B cell (primary cell): Measurements from ENCODE around the gene NUP42. TPM values are rescaled to one million over a fixed set of nuclear protein-coding genes. Genes with fewer than 3 reads are reported as not detected.

Source experiments
- ATAC-seq: fragments of 200-7000 bp; cut with Tn5 transposase; one replicate; pipeline ENCODE4 v1.10.0; 2021; ENCODE audit warnings: low read depth, mild to moderate bottlenecking, moderate number of reproducible peaks, moderate library complexity
- CTCF ChIA-PET: fragments of 350-600 bp; sonication (Branson Sonifier 250); formaldehyde crosslinking; loops from one replicate; lab custom pipeline; 2021; ENCODE audit warnings: antibody characterized with exemption, inconsistent platforms; lab: Charles Lee
- POLR2A ChIA-PET: fragments of 350-600 bp; sonication (Branson Sonifier 250); formaldehyde crosslinking; loops from one replicate; lab custom pipeline; 2021; ENCODE audit warnings: antibody characterized with exemption; lab: Charles Lee
- DNase-seq: peaks from one replicate; pipeline ENCODE4 v3.0.0; 2013
- H2AFZ ChIP-seq: 2 replicates; pipeline ENCODE4 v1.6.1; 2012; ENCODE audit warnings: mild to moderate bottlenecking, low read depth, low read length; ENCODE audit not compliant: insufficient read depth, poor library complexity, severe bottlenecking
- H3K27ac ChIP-seq, 2 donors: 1 replicate in 1 of 2; 2 replicates in 1 of 2; pipeline ENCODE4 v1.5.1; 2012 to 2013; ENCODE audit warnings: low read length in 2 of 2, mild to moderate bottlenecking in 2 of 2, moderate library complexity in 1 of 2
- H3K27me3 ChIP-seq, 4 experiments: fragments of 200-600 bp in 1 of 4; sonication (generic) in 1 of 4; replicated peaks in 1 of 4; 1 replicate in 2 of 4; 2 replicates in 2 of 4; pipeline versions ENCODE4 v1.6.1 to v1.7.0; 2013 to 2016; ENCODE audit warnings: low read length in 3 of 4, mild to moderate bottlenecking in 2 of 4, mixed read lengths in 1 of 4, moderate library complexity in 1 of 4; ENCODE audit not compliant: insufficient read depth in 4 of 4, control insufficient read depth in 3 of 4; ENCODE audit errors: control extremely low read depth in 1 of 4
- H3K36me3 ChIP-seq, 2 experiments: replicated peaks in 1 of 2; 1 replicate in 1 of 2; 2 replicates in 1 of 2; pipeline versions ENCODE4 v1.6.1 to v1.7.1; 2013; ENCODE audit warnings: low read length in 1 of 2; ENCODE audit not compliant: insufficient read depth in 2 of 2, control insufficient read depth in 1 of 2; ENCODE audit errors: control extremely low read depth in 1 of 2, extremely low read depth in 1 of 2
- H3K4me1 ChIP-seq, 2 donors: fragments of 200-600 bp in 1 of 2; sonication (generic) in 1 of 2; 1 replicate in 1 of 2; 2 replicates in 1 of 2; pipeline versions ENCODE4 v1.5.1 to v1.6.1; 2013 to 2017; ENCODE audit warnings: low read length in 2 of 2; ENCODE audit not compliant: control insufficient read depth in 2 of 2, insufficient read depth in 2 of 2
- H3K4me2 ChIP-seq: replicated peaks from 2 replicates; pipeline ENCODE3; 2012; ENCODE audit warnings: mild to moderate bottlenecking, low read depth, low read length; ENCODE audit not compliant: poor library complexity, severe bottlenecking
- H3K4me3 ChIP-seq, 5 experiments: fragments of 200-600 bp in 1 of 5; sonication (generic) in 1 of 5; 1 replicate in 3 of 5; 2 replicates in 2 of 5; pipeline versions ENCODE4 v1.5.1 to v1.7.0; 2011 to 2016; ENCODE audit warnings: low read length in 4 of 5, mild to moderate bottlenecking in 4 of 5, low read depth in 2 of 5, control low read depth in 1 of 5, moderate library complexity in 1 of 5; ENCODE audit not compliant: insufficient read depth in 1 of 5; ENCODE audit errors: control extremely low read depth in 1 of 5, extremely low read depth in 1 of 5
- H3K79me2 ChIP-seq: fragments of 200-600 bp; sonication (generic); one replicate; pipeline ENCODE4 v1.6.0; 2016; ENCODE audit warnings: low read length; ENCODE audit not compliant: control insufficient read depth, insufficient read depth
- H3K9ac ChIP-seq: fragments of 200-600 bp; sonication (generic); 2 replicates; pipeline ENCODE4 v1.6.1; 2017; ENCODE audit warnings: mild to moderate bottlenecking, low read length, moderate library complexity
- H3K9me3 ChIP-seq, 3 donors: one replicate each; pipeline versions ENCODE4 v1.6.1 to v1.7.1; 2013; ENCODE audit warnings: low read length in 2 of 3; ENCODE audit not compliant: control insufficient read depth in 2 of 3, insufficient read depth in 1 of 3; ENCODE audit errors: control extremely low read depth in 1 of 3
- H4K20me1 ChIP-seq: 2 replicates; pipeline ENCODE4 v1.6.0; 2012; ENCODE audit warnings: mild to moderate bottlenecking, low read length; ENCODE audit not compliant: insufficient read depth, control insufficient read depth, poor library complexity, severe bottlenecking
- H3K27ac Mint-ChIP-seq: one replicate; pipeline ENCODE4 v1.8.0; 2021; ENCODE audit warnings: mixed read lengths
- H3K27me3 Mint-ChIP-seq: one replicate; pipeline ENCODE4 v1.8.0; 2021; ENCODE audit warnings: mixed read lengths
- H3K4me1 Mint-ChIP-seq: one replicate; pipeline ENCODE4 v1.8.0; 2021; ENCODE audit warnings: mixed read lengths
- H3K4me3 Mint-ChIP-seq: one replicate; pipeline ENCODE4 v1.8.0; 2021; ENCODE audit warnings: mixed read lengths
- H3K9me3 Mint-ChIP-seq: one replicate; pipeline ENCODE4 v1.8.0; 2022; ENCODE audit warnings: mixed read lengths; ENCODE audit not compliant: insufficient read depth
- CTCF ChIP-seq: fragments of 200-600 bp; IDR thresholded peaks from one replicate; pipeline ENCODE4 v1.8.0; 2022; ENCODE audit warnings: antibody characterized with exemption, mild to moderate bottlenecking
- EZH2 ChIP-seq: IDR thresholded peaks from 2 replicates; pipeline ENCODE4 v1.6.1; 2012; ENCODE audit warnings: borderline replicate concordance, low read depth, mild to moderate bottlenecking, moderate library complexity, low read length; ENCODE audit not compliant: insufficient read depth, poor library complexity, severe bottlenecking
- WGBS: methylation state at CpG from one replicate; pipeline ENCODE4 v1.1.5; 2013; ENCODE audit warnings: missing lambda C conversion rate; ENCODE audit not compliant: insufficient coverage; 5-methylcytosine and 5-hydroxymethylcytosine counted together
- intact Hi-C: fragments of 100-400 bp; cut with micrococcal nuclease; formaldehyde crosslinking; loops from one replicate; pipeline ENCODE4 v1.10.0; 2022
- polyA plus RNA-seq: library from polyadenylated mRNA; depleted of rRNA; stranded (reverse); fragments of >200 nt; gene quantifications from 2 replicates; pipeline ENCODE4 v1.2.3, GENCODE V29; 2012
- total RNA-seq, 2 donors: library from RNA; stranded (reverse); fragments of 120-200 nt in 1 of 2; gene quantifications; 1 replicate in 1 of 2; 2 replicates in 1 of 2; pipeline versions ENCODE4 v1.2.3 to v1.2.4, GENCODE V29; 2013 to 2022

NUP42 gene
- total and polyA plus RNA-seq, 2 donors (not counting 1 experiment from before 2014, with no cell fraction given), result 38.1 to 49.2 TPM

- peaks cover 0 to 48% (median 22%) of the 10 kb centered on the region in 4 experiments for H3K27me3 ChIP-seq
- H3K4me3 ChIP-seq, result peak overlapping the region in 4 of 5 experiments; percentile 20 to 42 (median 37)
- peak overlapping the region; percentile 63 for H2AFZ ChIP-seq
- CTCF ChIA-PET, result interaction anchor here (0.9 kb wide), 1 partner anchor 23 kb away, joined by 3 read pairs; no protein-coding TSS in a partner anchor
- Mint-ChIP-seq H3K27me3 (peaks cover 69% of the 10 kb centered on the region), H3K9me3 (peaks cover 2% of the 10 kb centered on the region), H3K4me1 (peaks cover 8% of the 10 kb centered on the region), H3K4me3 (peak overlapping the region; percentile 63), H3K27ac (no peak overlapping the region)
- peak overlapping the region; percentile 45 for H3K9ac ChIP-seq
- intact Hi-C loops, result no loop called here
- H3K9me3 ChIP-seq, result peaks cover 0 to 9% (median 6%) of the 10 kb centered on the region in 3 donors
- ATAC-seq, result peak; percentile 14
- peak overlapping the region; percentile 73 for H3K4me2 ChIP-seq
- peaks cover 12% of the 10 kb centered on the region in 2 donors for H3K4me1 ChIP-seq
- H4K20me1 ChIP-seq, result no peaks in the 10 kb centered on the region
- 9% methylated on average over 47 of the region's 53 CpGs for WGBS
- POLR2A ChIA-PET, result no interaction called here
- DNase-seq, result peak; percentile 54
- H3K27ac ChIP-seq, result no peak overlapping the region
- H3K36me3 ChIP-seq, result no peaks in the 10 kb centered on the region
- TF ChIP-seq CTCF (no peak), EZH2 (no peak)
- no peaks in the 10 kb centered on the region for H3K79me2 ChIP-seq
Measured at GRCh38 chr7:23247603-23248335, 65.9 kb downstream of the NUP42 start.

GRCh38 chr7:23249486-23249885, 67.6 kb downstream of the NUP42 start:
- Mint-ChIP-seq H3K27me3 (peaks cover 69% of the 10 kb centered on the region), H3K27ac (no peak overlapping the region), H3K9me3 (peaks cover 2% of the 10 kb centered on the region), H3K4me3 (no peak overlapping the region), H3K4me1 (peaks cover 8% of the 10 kb centered on the region)
- peaks cover 0 to 9% (median 6%) of the 10 kb centered on the region in 3 donors for H3K9me3 ChIP-seq
- ATAC-seq (no peak), DNase-seq (no peak)
- no peak for TF ChIP-seq EZH2
- TF ChIP-seq CTCF, result no peak
- H3K36me3 ChIP-seq, result no peaks in the 10 kb centered on the region
- H3K4me3 ChIP-seq, result no peak overlapping the region
- no peaks in the 10 kb centered on the region for H4K20me1 ChIP-seq
- H2AFZ ChIP-seq, result no peak overlapping the region
- H3K27ac ChIP-seq, result no peak overlapping the region
- no peaks in the 10 kb centered on the region for H3K79me2 ChIP-seq
- H3K4me1 ChIP-seq, result peaks cover 12% of the 10 kb centered on the region in 2 donors
- CTCF ChIA-PET, result no interaction called here
- no peak overlapping the region for H3K4me2 ChIP-seq
- POLR2A ChIA-PET, result interaction anchor here (0.7 kb wide), 1 partner anchor 1337 kb away, joined by 5 read pairs; no protein-coding TSS in a partner anchor
- peaks cover 0 to 48% (median 22%) of the 10 kb centered on the region in 4 experiments for H3K27me3 ChIP-seq
- intact Hi-C loops, result no loop called here
- no peak overlapping the region for H3K9ac ChIP-seq
